Activated CD4-positive, alpha-beta T cell treated with anti-CD3 and anti-CD28 coated beads for 36 hours (primary cell): Measurements from ENCODE around the gene TSPAN7. TPM values are rescaled to one million over a fixed set of nuclear protein-coding genes. Genes with fewer than 3 reads are reported as not detected.

Experiments used
- ATAC-seq: fragments of 200-7000 bp; cut with Tn5 transposase; one replicate; pipeline ENCODE4 v1.10.0; 2021; ENCODE audit warnings: mild to moderate bottlenecking, moderate library complexity
- CTCF ChIA-PET: fragments of 350-600 bp; sonication (Branson Sonifier 250); formaldehyde crosslinking; loops from one replicate; lab custom pipeline; 2021; ENCODE audit warnings: antibody characterized with exemption; lab: Charles Lee
- POLR2A ChIA-PET: fragments of 350-600 bp; sonication (Branson Sonifier 250); formaldehyde crosslinking; loops from one replicate; lab custom pipeline; 2021; ENCODE audit warnings: antibody characterized with exemption, inconsistent platforms; lab: Charles Lee
- DNase-seq: peaks from one replicate; pipeline ENCODE4 v3.0.0-alpha.2; 2020
- H3K27ac Mint-ChIP-seq: one replicate; pipeline ENCODE4 v1.8.0; 2021; ENCODE audit warnings: mixed read lengths
- H3K27me3 Mint-ChIP-seq: one replicate; pipeline ENCODE4 v1.8.0; 2021; ENCODE audit warnings: mixed read lengths
- H3K36me3 Mint-ChIP-seq: one replicate; pipeline ENCODE4 v1.8.0; 2021; ENCODE audit warnings: low read depth, mixed read lengths
- H3K4me1 Mint-ChIP-seq: one replicate; pipeline ENCODE4 v1.8.0; 2021; ENCODE audit warnings: mixed read lengths
- H3K4me3 Mint-ChIP-seq: one replicate; pipeline ENCODE4 v1.8.0; 2021; ENCODE audit warnings: mild to moderate bottlenecking, moderate library complexity, mixed read lengths
- H3K9me3 Mint-ChIP-seq: one replicate; pipeline ENCODE4 v1.8.0; 2021; ENCODE audit warnings: low read depth, mixed read lengths
- intact Hi-C, 2 experiments: fragments of 100-400 bp; cut with DNase I in 1 of 2; cut with micrococcal nuclease in 1 of 2; formaldehyde crosslinking; loops; one replicate each; pipeline versions ENCODE4 v1.14.2 to v1.15.1; 2022 to 2024; cut with DNase I, micrococcal nuclease
- total RNA-seq, 2 experiments: library from RNA; stranded (reverse); gene quantifications; one replicate each; pipeline ENCODE4 v1.2.3, GENCODE V29; 2021

The TSPAN7 gene
- total RNA-seq, 2 experiments from 2014 or later, result 0.42 to 0.85 TPM

DNA sequence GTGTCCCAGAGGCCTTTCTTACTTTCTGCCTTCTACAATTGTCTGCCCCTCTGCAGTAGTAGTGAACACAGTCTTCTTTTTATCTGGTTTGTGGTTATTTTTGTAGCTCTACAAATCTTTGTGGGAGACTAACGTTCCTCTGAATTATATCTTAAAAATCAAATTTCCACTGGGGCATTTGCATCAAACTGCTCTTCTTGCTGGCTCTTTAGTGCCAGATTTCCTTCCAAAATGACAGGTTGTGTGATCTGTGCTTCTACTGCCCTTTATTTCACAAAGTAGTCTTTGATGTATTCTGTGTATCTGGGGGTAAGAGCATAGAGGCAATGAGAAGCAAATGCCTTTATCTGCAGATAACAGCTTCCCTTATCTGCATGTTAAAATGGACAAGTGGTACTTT lies 34.5 kb downstream of the TSPAN7 start:
- H3K36me3 Mint-ChIP-seq, result no peaks in the 10 kb centered on the region
- CTCF ChIA-PET, result interaction anchor here (0.6 to 1.3 kb wide), 2 partner anchors 12 to 47 kb away, joined by 3 read pairs; no protein-coding TSS in a partner anchor
- H3K9me3 Mint-ChIP-seq, result no peaks in the 10 kb centered on the region
- POLR2A ChIA-PET, result no interaction called here
- ATAC-seq (no peak), DNase-seq (no peak)
- intact Hi-C loops, result no loop called here
- peaks cover 3% of the 10 kb centered on the region for H3K27me3 Mint-ChIP-seq
- H3K27ac Mint-ChIP-seq, result no peak overlapping the region
- no peaks in the 10 kb centered on the region for H3K4me1 Mint-ChIP-seq
- H3K4me3 Mint-ChIP-seq, result no peak overlapping the region

DNA sequence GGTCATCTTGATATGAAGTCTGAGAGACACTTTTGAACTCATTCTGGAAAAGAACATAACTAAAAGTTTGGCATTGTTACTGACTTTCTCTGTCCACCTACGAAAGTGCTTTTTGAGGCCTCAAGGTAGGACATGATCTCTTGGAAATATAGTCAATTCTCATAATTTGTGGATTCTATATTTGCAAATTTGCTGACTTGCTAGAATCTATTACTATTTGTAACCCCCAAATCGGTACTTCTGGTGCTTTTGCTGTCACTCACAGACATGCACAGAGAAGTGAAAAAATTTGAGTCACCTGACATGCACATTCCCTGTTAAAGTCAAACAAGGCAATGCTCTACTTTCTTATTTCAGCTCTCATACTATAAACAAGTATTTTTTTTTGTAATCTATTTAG lies 35.6 kb downstream of the TSPAN7 start:
- H3K4me3 Mint-ChIP-seq, result no peak overlapping the region
- peaks cover 8% of the 10 kb centered on the region for H3K27me3 Mint-ChIP-seq
- ChIA-PET CTCF (interaction anchor here (0.7 kb wide), 1 partner anchor 430 kb away, joined by 3 read pairs; no protein-coding TSS in a partner anchor), POLR2A (no interaction called here)
- H3K27ac Mint-ChIP-seq, result no peak overlapping the region
- DNase-seq (no peak), ATAC-seq (no peak)
- no peaks in the 10 kb centered on the region for H3K9me3 Mint-ChIP-seq
- H3K36me3 Mint-ChIP-seq, result no peaks in the 10 kb centered on the region
- H3K4me1 Mint-ChIP-seq, result no peaks in the 10 kb centered on the region
- intact Hi-C loops, result no loop called here

DNA sequence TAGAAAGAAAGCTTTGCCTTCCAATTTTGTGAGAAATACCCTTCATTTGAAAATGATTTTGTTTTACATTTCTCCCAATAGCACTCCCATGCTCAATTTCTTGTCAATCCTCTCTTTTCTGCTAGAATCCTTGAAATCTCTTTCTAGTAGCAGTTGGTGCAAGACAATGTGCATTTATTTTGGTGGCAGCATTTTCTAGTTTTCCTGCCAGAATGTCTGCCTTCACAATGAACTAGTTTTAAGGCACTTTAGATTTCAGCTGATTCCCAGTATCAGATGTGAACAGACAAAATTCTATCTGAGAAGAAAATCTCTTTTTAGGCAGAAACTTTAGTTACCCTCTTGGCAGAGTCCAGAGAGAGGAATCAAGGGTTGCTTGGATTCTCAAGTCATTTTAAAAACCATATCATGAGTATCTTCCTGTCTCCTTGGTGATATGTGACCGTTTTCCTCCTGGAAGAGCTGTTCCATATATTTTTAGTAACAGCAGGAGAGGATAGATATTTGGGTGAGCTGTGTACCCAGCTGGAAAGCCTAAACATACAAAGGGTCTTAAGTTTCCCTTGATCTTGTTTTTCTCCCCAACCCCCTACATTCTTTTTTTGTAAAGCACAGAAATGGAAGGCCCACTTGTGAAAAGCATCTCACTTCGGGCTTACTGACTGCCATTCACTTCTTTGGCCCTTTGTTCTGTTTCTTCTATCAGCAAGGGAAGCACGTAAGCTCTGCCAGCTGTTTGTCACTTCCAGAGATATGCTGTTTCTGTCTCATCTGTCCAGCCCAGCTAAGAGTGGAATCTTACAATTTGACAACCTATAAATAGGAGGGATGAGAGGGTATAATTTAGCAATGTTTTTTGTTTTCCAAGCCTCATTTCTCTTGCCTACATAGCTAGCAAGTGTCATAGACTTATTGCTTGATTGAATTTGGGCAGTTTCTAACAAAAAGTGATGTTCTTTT lies 38.7 kb downstream of the TSPAN7 start:
- Mint-ChIP-seq H3K4me3 (no peak overlapping the region), H3K4me1 (no peaks in the 10 kb centered on the region), H3K27me3 (peaks cover 8% of the 10 kb centered on the region), H3K27ac (no peak overlapping the region), H3K9me3 (no peaks in the 10 kb centered on the region), H3K36me3 (no peaks in the 10 kb centered on the region)
- intact Hi-C loops, result no loop called here
- POLR2A ChIA-PET, result no interaction called here
- CTCF ChIA-PET, result interaction anchor here (0.5 to 1.1 kb wide), 2 partner anchors 10 to 1477 kb away, joined by 3 to 4 read pairs; no protein-coding TSS in a partner anchor
- DNase-seq, result no peak
- no peak for ATAC-seq

DNA sequence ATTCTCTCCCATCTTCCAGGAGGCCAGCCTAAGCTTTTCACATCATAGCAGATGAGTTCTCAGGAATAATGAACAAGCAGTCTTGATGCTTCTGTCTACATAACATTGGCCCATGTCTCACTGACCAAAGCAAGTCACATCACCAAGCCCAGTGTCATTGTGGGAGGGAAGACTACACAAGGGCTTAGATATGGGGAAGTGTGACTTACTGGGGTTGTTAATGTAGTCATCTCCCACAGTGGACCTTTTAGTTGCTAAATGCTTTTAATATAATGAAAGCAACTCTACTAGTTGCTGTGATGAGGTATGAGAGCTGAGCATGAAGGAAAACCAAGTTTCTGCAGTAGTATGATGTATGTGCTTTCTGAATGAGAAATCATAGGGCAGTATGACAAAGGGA lies 40.5 kb downstream of the TSPAN7 start:
- ChIA-PET POLR2A (no interaction called here), CTCF (no interaction called here)
- Mint-ChIP-seq H3K27ac (no peak overlapping the region), H3K4me1 (no peaks in the 10 kb centered on the region), H3K4me3 (no peak overlapping the region), H3K36me3 (no peaks in the 10 kb centered on the region), H3K9me3 (no peaks in the 10 kb centered on the region), H3K27me3 (peaks cover 9% of the 10 kb centered on the region)
- DNase-seq (no peak), ATAC-seq (no peak)
- intact Hi-C loops, result no loop called here

DNA sequence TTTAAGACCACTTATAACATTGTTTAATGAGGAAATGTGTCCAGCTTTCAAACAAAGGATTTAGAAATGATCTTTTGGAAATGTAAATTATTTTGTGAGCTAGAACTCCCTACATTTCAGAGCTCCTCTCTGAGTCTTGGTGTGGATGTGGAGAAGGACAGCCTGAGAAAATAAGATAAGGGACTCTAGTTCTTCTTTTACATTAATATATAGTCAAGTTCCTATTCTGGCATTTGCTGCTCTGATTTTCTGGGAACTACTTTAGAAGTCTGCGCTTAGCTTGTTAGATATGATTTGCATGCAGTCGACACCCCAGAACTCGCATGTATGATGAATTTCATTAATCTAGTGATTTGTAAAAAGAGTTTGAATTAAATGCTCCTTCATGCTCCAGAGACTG lies 45.5 kb downstream of the TSPAN7 start:
- intact Hi-C loops, result no loop called here
- Mint-ChIP-seq H3K27me3 (peaks cover 4% of the 10 kb centered on the region), H3K4me1 (no peaks in the 10 kb centered on the region), H3K9me3 (no peaks in the 10 kb centered on the region), H3K27ac (no peak overlapping the region), H3K4me3 (no peak overlapping the region), H3K36me3 (no peaks in the 10 kb centered on the region)
- DNase-seq, result no peak
- no peak for ATAC-seq
- CTCF ChIA-PET, result interaction anchor here (0.6 kb wide), 1 partner anchor 93 kb away, joined by 3 read pairs; no protein-coding TSS in a partner anchor
- POLR2A ChIA-PET, result no interaction called here

DNA sequence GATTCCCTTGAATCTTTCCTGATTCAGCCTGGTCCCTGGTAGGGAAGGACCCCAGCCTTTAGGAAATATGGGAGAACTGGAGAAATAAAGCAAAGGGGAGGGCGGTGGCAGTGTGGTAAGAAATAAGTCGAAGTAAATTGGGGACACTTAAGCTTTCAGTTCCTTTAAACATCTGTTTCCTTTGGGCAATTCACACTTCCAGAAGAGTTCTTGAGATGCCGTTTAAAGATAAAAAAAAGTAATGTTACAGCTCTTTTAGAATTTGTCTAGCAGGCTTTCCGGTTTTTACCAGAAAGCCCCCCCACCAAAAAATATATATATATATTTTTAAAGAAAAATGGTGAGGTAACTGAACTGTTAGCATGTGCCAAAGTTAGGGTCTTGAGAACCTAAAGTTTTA lies 46.6 kb downstream of the TSPAN7 start:
- Mint-ChIP-seq H3K27me3 (peaks cover 4% of the 10 kb centered on the region), H3K27ac (no peak overlapping the region), H3K4me1 (no peaks in the 10 kb centered on the region), H3K9me3 (no peaks in the 10 kb centered on the region), H3K4me3 (no peak overlapping the region), H3K36me3 (no peaks in the 10 kb centered on the region)
- intact Hi-C loops, result no loop called here
- CTCF ChIA-PET, result interaction anchor here (0.9 to 1.6 kb wide), 2 partner anchors 12 to 19 kb away, joined by 3 to 6 read pairs; no protein-coding TSS in a partner anchor
- DNase-seq (no peak), ATAC-seq (no peak)
- POLR2A ChIA-PET, result no interaction called here

DNA sequence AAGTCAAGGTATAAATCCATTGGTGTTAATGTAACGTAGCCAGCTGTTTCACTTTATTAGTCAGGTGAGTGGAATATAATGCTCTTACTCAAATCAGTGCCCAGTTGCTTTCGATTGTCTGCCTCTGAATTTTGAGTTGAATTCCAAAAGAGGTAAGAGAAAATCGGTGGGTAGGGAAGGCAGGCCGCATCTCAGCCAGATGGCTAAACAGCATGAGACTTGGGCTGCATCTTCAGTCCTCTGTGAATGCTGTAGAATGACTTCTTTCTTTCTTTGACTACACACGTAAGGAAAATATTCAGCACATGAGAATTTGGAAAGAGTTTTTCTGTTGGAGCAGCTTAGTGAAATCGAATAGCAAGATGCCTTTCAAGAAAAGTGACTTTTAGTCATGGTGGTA lies 49.5 kb downstream of the TSPAN7 start:
- CTCF ChIA-PET, result no interaction called here

DNA sequence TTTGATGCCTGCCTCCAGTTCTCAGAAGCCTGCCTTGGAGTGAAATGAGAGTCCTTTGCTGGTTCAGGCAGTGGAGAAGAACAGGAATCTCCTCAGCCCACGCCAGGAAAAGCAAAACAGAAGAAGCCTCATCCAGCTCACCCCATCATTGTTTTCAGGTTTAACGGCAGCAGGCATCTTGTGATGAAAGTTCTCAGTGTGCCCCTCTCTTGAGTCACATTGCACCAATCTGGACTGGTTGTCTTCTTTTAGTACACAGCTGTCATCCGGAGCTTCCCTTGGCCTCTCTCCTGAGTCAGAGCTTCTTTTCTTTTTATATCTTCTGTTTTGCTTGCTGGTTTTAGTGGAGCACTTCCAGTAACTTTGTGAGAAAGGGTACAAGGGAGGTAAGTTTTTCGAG lies 50.9 kb downstream of the TSPAN7 start:
- no peak for ATAC-seq

More for the DNA sequence above, 49.5 kb downstream of the TSPAN7 start:
- H3K27ac Mint-ChIP-seq, result no peak overlapping the region
- H3K36me3 Mint-ChIP-seq, result no peaks in the 10 kb centered on the region
- intact Hi-C loops, result no loop called here
- H3K9me3 Mint-ChIP-seq, result no peaks in the 10 kb centered on the region
- H3K27me3 Mint-ChIP-seq, result peaks cover 6% of the 10 kb centered on the region
- no peak overlapping the region for H3K4me3 Mint-ChIP-seq
- POLR2A ChIA-PET, result no interaction called here
- no peaks in the 10 kb centered on the region for H3K4me1 Mint-ChIP-seq
- ATAC-seq (no peak), DNase-seq (no peak)

DNA sequence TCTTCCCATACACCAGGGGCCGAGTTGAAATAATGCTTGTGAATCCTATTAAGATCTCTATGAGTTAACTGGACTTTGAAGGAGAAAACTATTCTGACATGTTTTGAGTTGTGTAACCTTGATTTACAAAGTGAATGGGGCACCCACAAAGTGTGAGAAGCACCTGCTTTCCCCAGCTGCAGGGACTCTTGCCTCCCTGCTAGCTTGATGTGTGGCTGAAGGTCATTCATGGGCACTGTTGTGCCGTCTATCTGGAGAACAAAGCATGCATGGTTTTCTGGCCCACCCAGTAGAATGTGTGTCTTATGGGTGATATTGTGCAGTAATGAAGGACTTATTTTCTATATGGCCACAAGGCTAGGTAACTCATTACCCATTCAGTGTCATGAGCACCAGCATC lies 53.1 kb downstream of the TSPAN7 start:
- CTCF ChIA-PET, result no interaction called here
- H3K27ac Mint-ChIP-seq, result no peak overlapping the region
- no peaks in the 10 kb centered on the region for H3K9me3 Mint-ChIP-seq

More for the DNA sequence above, 50.9 kb downstream of the TSPAN7 start:
- Mint-ChIP-seq H3K27me3 (peaks cover 4% of the 10 kb centered on the region), H3K27ac (no peak overlapping the region), H3K9me3 (no peaks in the 10 kb centered on the region), H3K4me1 (no peaks in the 10 kb centered on the region), H3K4me3 (no peak overlapping the region), H3K36me3 (no peaks in the 10 kb centered on the region)
- ChIA-PET CTCF (interaction anchor here (0.7 kb wide), 1 partner anchor 849 kb away, joined by 3 read pairs; no protein-coding TSS in a partner anchor), POLR2A (no interaction called here)
- DNase-seq, result no peak
- intact Hi-C loops, result no loop called here

DNA sequence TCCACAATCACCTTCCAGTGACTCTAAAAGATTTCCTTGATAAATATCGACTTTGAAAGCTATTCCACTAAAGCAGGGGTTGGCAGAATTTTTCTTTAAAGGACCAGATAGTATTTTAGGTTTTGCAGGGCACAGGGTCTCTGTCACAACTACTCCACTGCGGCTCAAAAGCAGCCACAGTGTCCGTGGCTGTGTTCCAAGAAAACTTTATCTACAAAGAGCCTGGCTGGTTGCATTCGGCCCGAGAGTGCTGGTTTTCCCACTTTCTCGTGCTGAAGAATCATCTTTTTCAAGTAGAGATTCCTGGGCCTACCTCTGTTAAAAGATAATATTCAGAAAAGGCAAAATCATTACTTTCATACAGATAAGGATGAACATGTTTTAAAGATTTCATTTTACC lies 55.6 kb downstream of the TSPAN7 start:
- Mint-ChIP-seq H3K4me3 (no peak overlapping the region), H3K9me3 (no peaks in the 10 kb centered on the region), H3K27ac (no peak overlapping the region), H3K36me3 (no peaks in the 10 kb centered on the region), H3K4me1 (no peaks in the 10 kb centered on the region), H3K27me3 (peaks cover 6% of the 10 kb centered on the region)
- CTCF ChIA-PET, result no interaction called here
- DNase-seq (no peak), ATAC-seq (no peak)
- intact Hi-C loops, result no loop called here
- POLR2A ChIA-PET, result no interaction called here

More for the DNA sequence above, 53.1 kb downstream of the TSPAN7 start:
- Mint-ChIP-seq H3K4me3 (no peak overlapping the region), H3K4me1 (no peaks in the 10 kb centered on the region), H3K27me3 (peaks cover 6% of the 10 kb centered on the region), H3K36me3 (no peaks in the 10 kb centered on the region)
- intact Hi-C loops, result no loop called here
- DNase-seq (no peak), ATAC-seq (no peak)
- POLR2A ChIA-PET, result no interaction called here

DNA sequence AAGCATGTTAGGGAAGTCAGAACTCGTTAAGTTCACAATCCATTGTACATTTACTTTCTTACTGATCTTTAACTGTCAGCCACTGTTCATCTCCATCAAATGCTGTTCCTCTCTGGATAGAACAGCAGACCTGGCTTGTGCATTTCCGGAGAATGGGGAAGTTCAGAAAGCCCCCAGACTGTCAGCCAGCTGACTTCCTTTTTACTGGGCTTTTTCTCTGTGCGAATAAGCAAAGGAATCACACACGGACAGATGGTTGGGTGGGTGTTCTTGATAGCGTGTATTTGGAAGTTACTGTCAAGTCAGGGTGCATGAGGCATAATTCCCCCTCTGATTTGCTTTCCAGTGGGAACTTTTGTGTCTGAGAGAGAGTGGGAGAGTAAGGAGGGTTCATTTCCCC lies 56.8 kb downstream of the TSPAN7 start:
- intact Hi-C loops, result no loop called here
- Mint-ChIP-seq H3K4me1 (no peaks in the 10 kb centered on the region), H3K27me3 (peaks cover 6% of the 10 kb centered on the region), H3K27ac (no peak overlapping the region), H3K36me3 (no peaks in the 10 kb centered on the region), H3K9me3 (no peaks in the 10 kb centered on the region), H3K4me3 (no peak overlapping the region)
- POLR2A ChIA-PET, result no interaction called here
- DNase-seq (no peak), ATAC-seq (no peak)
- CTCF ChIA-PET, result interaction anchor here (0.6 kb wide), 1 partner anchor 73 kb away, joined by 4 read pairs; no protein-coding TSS in a partner anchor

DNA sequence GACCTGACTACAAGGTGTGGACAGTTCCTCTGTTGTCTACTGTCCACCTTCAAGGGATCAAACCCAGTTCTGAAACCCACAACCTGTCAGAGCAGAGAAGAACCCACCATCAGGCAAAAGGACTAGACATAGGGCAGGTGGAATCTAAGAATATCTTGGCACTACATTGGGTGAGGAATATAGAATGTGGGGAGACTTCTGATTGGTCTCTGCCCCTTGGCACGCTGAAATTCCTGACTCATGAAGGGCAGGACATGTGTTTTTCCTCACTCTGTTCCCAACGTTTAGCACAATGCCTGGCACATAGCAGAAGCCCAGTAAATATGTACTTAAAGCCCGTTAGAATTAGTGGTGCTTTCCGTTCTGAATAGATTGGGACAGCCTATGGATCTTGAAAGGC lies 59.3 kb downstream of the TSPAN7 start:
- H3K27me3 Mint-ChIP-seq, result peaks cover 4% of the 10 kb centered on the region
- no peak overlapping the region for H3K27ac Mint-ChIP-seq
- ATAC-seq, result no peak
- intact Hi-C loops, result no loop called here
- CTCF ChIA-PET, result no interaction called here
- no peaks in the 10 kb centered on the region for H3K9me3 Mint-ChIP-seq
- no peak for DNase-seq
- H3K36me3 Mint-ChIP-seq, result no peaks in the 10 kb centered on the region
- POLR2A ChIA-PET, result no interaction called here
- no peaks in the 10 kb centered on the region for H3K4me1 Mint-ChIP-seq
- no peak overlapping the region for H3K4me3 Mint-ChIP-seq
